ENCODE data around the gene HOXD9. TPM values are rescaled to one million over a fixed set of nuclear protein-coding genes. Genes with fewer than 3 reads are reported as not detected.

HOXD9 gene
- total and polyA plus RNA-seq, 7 donors = 0.46 to 27.1 (median 10.6) TPM

DNA sequence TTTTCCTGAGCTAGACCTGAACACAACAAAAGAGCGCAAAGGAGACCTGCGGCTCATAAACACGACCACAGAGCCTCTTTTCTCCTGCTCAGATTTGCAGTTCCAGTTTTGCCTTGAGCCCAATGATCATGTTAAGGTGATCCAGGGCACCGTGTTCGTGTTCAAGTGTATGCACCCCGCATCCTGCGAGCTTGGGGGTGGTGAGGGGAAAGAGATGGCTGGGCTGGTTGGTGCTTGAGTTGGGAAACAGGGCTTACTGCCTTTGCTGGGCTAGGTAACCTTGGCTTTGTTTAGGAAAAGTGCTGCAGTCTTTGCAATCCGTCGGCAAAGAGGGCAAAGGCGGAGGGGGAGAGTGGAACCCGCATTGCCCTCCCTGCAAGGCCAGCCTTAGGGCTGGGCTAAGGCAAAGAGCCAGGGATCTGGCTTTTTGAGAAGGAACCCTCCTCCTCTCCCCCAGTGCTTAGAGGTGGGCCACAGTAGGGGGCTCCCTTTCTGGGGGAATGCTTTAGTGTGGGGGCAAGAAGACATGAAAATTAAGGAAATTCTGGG lies 4.6 kb upstream of the HOXD9 start:
- TF ChIP-seq POLR2AphosphoS5 (IDR thresholded peaks at IDR 0.05) (no peak), EP300 (IDR thresholded peaks at IDR 0.05) (no peak), POLR2A (IDR thresholded peaks at IDR 0.05) (no peak)
- TF ChIP-seq, protein P1, sequence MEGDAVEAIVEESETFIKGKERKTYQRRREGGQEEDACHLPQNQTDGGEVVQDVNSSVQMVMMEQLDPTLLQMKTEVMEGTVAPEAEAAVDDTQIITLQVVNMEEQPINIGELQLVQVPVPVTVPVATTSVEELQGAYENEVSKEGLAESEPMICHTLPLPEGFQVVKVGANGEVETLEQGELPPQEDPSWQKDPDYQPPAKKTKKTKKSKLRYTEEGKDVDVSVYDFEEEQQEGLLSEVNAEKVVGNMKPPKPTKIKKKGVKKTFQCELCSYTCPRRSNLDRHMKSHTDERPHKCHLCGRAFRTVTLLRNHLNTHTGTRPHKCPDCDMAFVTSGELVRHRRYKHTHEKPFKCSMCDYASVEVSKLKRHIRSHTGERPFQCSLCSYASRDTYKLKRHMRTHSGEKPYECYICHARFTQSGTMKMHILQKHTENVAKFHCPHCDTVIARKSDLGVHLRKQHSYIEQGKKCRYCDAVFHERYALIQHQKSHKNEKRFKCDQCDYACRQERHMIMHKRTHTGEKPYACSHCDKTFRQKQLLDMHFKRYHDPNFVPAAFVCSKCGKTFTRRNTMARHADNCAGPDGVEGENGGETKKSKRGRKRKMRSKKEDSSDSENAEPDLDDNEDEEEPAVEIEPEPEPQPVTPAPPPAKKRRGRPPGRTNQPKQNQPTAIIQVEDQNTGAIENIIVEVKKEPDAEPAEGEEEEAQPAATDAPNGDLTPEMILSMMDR (IDR thresholded peaks at IDR 0.05) = no peak
- DNase-seq = no peak
- WGBS, 2 donors = 31 to 35% methylated on average over 11 of the region's 11 CpGs
- peaks cover 0 to 64% (median 4%) of the 10 kb centered on the region in 3 donors for H3K27me3 ChIP-seq
- H3K4me1 ChIP-seq = peaks cover 0 to 23% (median 13%) of the 10 kb centered on the region in 4 donors
- no peaks in the 10 kb centered on the region for H3K9me3 ChIP-seq
- no peak overlapping the region for H3K4me3 ChIP-seq
- H3K36me3 ChIP-seq = peaks cover 0 to 8% (median 0%) of the 10 kb centered on the region in 4 donors
- intact Hi-C loops (cut with DNase I) = no loop called here
- H3K27ac ChIP-seq = no peak overlapping the region

DNA sequence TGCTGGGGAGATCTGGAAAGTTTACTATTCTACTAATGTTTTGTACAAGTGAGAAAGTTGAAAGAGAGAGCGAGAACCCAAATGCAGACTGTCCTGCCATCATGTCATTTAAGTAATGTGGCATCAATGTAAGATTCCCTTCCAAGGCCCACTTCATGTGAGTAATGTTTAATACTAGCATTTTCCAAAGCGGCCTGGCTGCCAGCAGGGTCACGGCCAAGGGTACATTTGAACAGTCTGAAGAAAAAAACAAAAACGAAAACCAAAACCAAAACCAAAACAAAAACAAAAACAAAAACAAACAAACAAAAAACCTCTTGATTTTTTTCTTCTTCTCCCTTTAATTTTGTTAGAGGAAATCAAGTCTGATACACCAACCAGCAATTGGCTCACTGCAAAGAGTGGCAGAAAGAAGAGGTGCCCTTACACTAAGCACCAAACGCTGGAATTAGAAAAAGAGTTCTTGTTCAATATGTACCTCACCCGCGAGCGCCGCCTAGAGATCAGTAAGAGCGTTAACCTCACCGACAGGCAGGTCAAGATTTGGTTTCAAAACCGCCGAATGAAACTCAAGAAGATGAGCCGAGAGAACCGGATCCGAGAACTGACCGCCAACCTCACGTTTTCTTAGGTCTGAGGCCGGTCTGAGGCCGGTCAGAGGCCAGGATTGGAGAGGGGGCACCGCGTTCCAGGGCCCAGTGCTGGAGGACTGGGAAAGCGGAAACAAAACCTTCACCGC lies 3.7 kb upstream of the HOXD9 start:
- H3K27ac ChIP-seq = no peak overlapping the region

DNA sequence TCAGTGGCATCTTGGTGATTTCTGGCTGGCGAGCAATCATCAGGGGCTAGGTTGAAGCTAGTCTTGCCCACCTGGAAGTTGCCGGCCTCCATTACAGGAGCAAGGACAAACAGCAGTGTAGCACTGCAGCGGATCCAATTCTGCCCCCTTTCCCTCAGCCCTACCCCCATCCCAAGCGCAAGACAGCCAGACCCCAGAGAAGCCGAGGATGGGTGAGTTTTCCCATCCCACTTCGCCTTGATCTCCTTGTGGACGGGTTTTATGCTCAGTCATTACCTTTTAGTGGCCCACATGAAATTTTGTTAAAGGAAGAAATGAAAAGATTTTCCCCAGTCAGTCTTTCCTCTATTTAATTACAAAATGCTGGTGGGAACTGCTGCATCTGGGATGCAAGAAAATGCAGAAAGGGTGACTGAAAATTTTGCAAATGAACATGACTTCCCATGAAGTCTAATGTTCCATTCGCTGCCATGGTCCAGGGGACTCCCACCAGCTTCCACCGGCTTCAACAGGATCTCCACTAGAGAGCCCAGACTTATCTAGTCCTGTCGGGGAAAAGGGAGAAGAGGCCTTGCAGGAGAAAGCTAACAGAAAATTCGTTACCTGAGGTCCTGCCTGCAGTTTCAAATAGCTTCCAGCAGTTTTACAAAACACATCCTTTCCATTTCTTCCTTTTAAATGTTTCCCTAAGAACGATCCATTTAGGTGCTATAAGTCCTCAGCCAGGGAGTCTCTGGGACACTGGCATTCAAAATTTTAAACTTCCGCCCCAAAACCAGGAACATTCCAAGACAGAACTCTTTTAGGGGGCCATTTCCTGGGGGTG lies 1.9 kb upstream of the HOXD9 start:
- intact Hi-C loops (cut with DNase I) = no loop called here
- DNase-seq = no peak
- H3K36me3 ChIP-seq = peaks cover 0 to 12% (median 0%) of the 10 kb centered on the region in 4 donors
- H3K9me3 ChIP-seq = no peaks in the 10 kb centered on the region
- 52 to 72% methylated on average over 13 of the region's 13 CpGs for WGBS, 2 donors
- peaks cover 0 to 17% (median 6%) of the 10 kb centered on the region in 4 donors for H3K4me1 ChIP-seq
- no peak overlapping the region for H3K4me3 ChIP-seq
- TF ChIP-seq, protein P1 (IDR thresholded peaks at IDR 0.05) = no peak
- TF ChIP-seq EP300 (IDR thresholded peaks at IDR 0.05) (no peak), POLR2A (IDR thresholded peaks at IDR 0.05) (no peak), POLR2AphosphoS5 (IDR thresholded peaks at IDR 0.05) (no peak)
- no peak overlapping the region for H3K27ac ChIP-seq
- peaks cover 0 to 57% (median 4%) of the 10 kb centered on the region in 3 donors for H3K27me3 ChIP-seq

More for the DNA sequence above, 3.7 kb upstream of the HOXD9 start:
- 21 to 27% methylated on average over 24 of the region's 24 CpGs for WGBS, 2 donors
- no peak for DNase-seq
- intact Hi-C loops (cut with DNase I) = no loop called here
- Histone ChIP-seq H3K4me3 (no peak overlapping the region), H3K27me3 (peaks cover 0 to 70% (median 4%) of the 10 kb centered on the region in 3 donors), H3K9me3 (no peaks in the 10 kb centered on the region), H3K36me3 (peaks cover 0 to 12% (median 0%) of the 10 kb centered on the region in 4 donors), H3K4me1 (peaks cover 0 to 17% (median 10%) of the 10 kb centered on the region in 4 donors)
- TF ChIP-seq EP300 (IDR thresholded peaks at IDR 0.05) = no peak
- TF ChIP-seq POLR2A (IDR thresholded peaks at IDR 0.05) = no peak
- TF ChIP-seq POLR2AphosphoS5 (IDR thresholded peaks at IDR 0.05) = no peak
- TF ChIP-seq, protein P1 (IDR thresholded peaks at IDR 0.05) = no peak

DNA sequence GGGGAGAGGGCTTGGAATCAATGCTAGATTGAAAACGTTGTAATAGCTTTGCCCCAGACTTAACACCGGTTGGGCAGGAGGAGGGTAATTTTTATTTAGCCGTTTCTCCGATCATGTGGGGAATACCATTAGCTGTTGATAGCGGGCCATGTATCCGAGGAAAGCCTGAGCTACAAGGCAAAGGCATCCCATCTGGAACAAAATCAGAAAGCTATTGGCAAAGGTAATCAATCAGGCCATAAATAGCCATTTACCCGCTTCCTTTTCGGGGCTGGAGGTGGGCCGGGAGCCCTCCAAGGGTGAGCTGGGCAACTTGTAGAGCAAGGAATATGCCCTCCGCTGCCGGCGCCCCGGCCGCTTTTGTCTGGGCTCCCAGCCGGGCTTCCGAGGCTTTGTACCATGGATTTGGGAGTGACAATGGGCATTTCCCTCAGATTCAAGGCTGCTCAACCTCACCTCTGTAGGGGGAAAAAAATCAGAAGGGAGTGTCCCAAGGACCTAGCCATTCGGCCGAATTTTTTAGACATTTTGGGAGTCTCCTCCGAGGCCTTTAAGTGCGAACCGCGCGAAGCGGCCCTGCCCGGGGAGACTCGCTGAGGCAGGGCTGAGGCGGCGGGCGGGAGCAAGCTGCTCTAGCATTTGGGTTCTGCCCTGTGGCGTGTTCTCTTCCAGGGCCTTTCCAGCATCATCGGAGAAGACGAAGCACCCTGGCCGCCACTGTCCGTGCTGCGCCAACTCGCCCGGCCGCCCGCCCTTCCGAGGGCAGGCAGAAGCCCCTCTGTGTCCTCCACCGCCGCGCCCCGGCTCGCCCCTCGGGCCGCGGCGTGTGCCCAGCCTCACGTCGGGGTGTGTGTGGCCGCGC lies 1.1 kb upstream of the HOXD9 start:
- Histone ChIP-seq H3K4me1 (peaks cover 0 to 11% (median 6%) of the 10 kb centered on the region in 4 donors), H3K36me3 (peaks cover 0 to 12% (median 0%) of the 10 kb centered on the region in 4 donors), H3K27me3 (peaks cover 0 to 50% (median 4%) of the 10 kb centered on the region in 3 donors), H3K9me3 (no peaks in the 10 kb centered on the region), H3K4me3 (peak overlapping the region in 2 of 4 donors; percentile 57), H3K27ac (peak overlapping the region in 2 of 4 donors; percentile 64 to 73)
- DNase-seq = peak; percentile 40
- intact Hi-C loops (cut with DNase I) = no loop called here
- TF ChIP-seq POLR2A (IDR thresholded peaks at IDR 0.05) (no peak), POLR2AphosphoS5 (IDR thresholded peaks at IDR 0.05) (no peak), EP300 (IDR thresholded peaks at IDR 0.05) (no peak)
- TF ChIP-seq, protein P1 (IDR thresholded peaks at IDR 0.05) = no peak
- WGBS, 2 donors = 42 to 46% methylated on average over 53 of the region's 53 CpGs
